A549 (cell line): ENCODE data around the gene CD164L2. TPM values are rescaled to one million over a fixed set of nuclear protein-coding genes. Genes with fewer than 3 reads are reported as not detected.

ENCODE experiments used
- CHD2 ChIP-seq: fragments of 150-350 bp; IDR thresholded peaks from 2 replicates; pipeline ENCODE4 v1.6.1; 2014; ENCODE audit warnings: low read length; ENCODE audit not compliant: partially characterized antibody
- CHD4 ChIP-seq: fragments of 200-600 bp; sonication (generic); IDR thresholded peaks from 2 replicates; pipeline ENCODE4 v1.6.1; 2016; ENCODE audit warnings: antibody characterized with exemption, mild to moderate bottlenecking, borderline replicate concordance
- JUNB ChIP-seq: fragments of >200 bp; sonication (Bioruptor Twin); formaldehyde crosslinking; IDR thresholded peaks from 2 replicates; pipeline ENCODE4 v1.6.1; 2016
- RAD21 ChIP-seq, 2 experiments: fragments of >200 bp in 1 of 2; sonication (Bioruptor Twin) in 1 of 2; formaldehyde crosslinking in 1 of 2; IDR thresholded peaks in 1 of 2; conservative IDR thresholded peaks in 1 of 2; 2 replicates in 1 of 2; 3 replicates in 1 of 2; pipeline ENCODE4 v1.6.1; 2012 to 2018; ENCODE audit warnings: inconsistent platforms in 1 of 2
- RARB ChIP-seq: fragments of 250-450 bp; sonication (Bioruptor Pico); IDR thresholded peaks from 2 replicates; pipeline ENCODE4 v1.8.0; 2021; ENCODE audit warnings: mild to moderate bottlenecking, moderate library complexity
- polyA plus RNA-seq, 4 experiments: library from polyadenylated mRNA; depleted of rRNA in 3 of 4; stranded (reverse); fragments of >200 nt; fragmentation: RNase III in 1 of 4; extraction: RNeasy Plus Mini Kit Qiagen cat#74134 plus additional on column Dnase treatment in 1 of 4; gene quantifications; 2 replicates in 3 of 4; 3 replicates in 1 of 4; pipeline ENCODE4 v1.2.3, GENCODE V29; 2011 to 2017

CD164L2 gene
- polyA plus RNA-seq, 2 of the 4 experiments (the other 2 are of a cell fraction): not detected

DNA sequence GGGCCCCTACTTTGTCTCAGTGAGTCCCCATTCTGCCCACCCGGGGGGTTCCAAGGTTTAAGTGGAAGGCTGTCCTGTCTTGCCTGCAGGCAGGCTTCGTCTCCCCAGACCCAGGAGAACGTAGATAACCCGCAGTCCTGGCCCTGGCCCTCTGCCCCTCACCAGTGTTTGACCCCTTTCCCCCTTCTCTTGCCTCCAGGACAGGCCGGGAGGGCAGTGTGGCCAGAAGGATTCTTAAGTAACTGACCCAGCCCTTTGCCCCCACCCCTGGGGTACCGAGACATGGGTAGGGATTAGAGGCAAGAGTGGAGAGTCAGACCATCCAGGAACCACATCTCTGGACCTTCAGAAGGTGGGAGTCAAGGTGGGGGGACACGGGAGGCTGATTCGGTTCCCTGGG lies 52.3 kb downstream of the CD164L2 start (continued):
- no peak for TF ChIP-seq CHD2
- no peak for TF ChIP-seq JUNB
- no peak for TF ChIP-seq RARB (CRISPR knock-in tag)
- no peak for TF ChIP-seq CHD4
- no peak for TF ChIP-seq RAD21 (conservative IDR thresholded peaks at IDR 0.05 in 1 of 2, IDR thresholded peaks at IDR 0.05 in 1 of 2)

Other genes with a start within 250 kb of the CD164L2 start
- gene SLC9A1, start 228.2 kb downstream of the CD164L2 start, polyA plus RNA-seq (2011; rRNA removed): 8.0 and 11.1 TPM in 2 replicates
- gene SLC9A1, start 228.2 kb downstream of the CD164L2 start, polyA plus RNA-seq (2017; fragmentation: RNase III; extraction: RNeasy Plus Mini Kit Qiagen cat#74134 plus additional on column Dnase treatment): 7.3 to 7.5 TPM (median 7.4 TPM) in 3 replicates
- 3.8 and 4.0 TPM in 2 replicates for gene WDTC1, start 148.7 kb downstream of the CD164L2 start, polyA plus RNA-seq (2011; rRNA removed)
- gene WDTC1, start 148.7 kb downstream of the CD164L2 start, polyA plus RNA-seq (2017; fragmentation: RNase III; extraction: RNeasy Plus Mini Kit Qiagen cat#74134 plus additional on column Dnase treatment): 6.0 to 7.8 TPM (median 6.9 TPM) in 3 replicates
- gene TMEM222, start 61.2 kb downstream of the CD164L2 start, polyA plus RNA-seq (2011; rRNA removed): 27.1 and 28.4 TPM in 2 replicates
- gene TMEM222, start 61.2 kb downstream of the CD164L2 start, polyA plus RNA-seq (2017; fragmentation: RNase III; extraction: RNeasy Plus Mini Kit Qiagen cat#74134 plus additional on column Dnase treatment): 29.7 to 32.0 TPM (median 30.0 TPM) in 3 replicates
- 0.50 and 0.80 TPM in 2 replicates for gene SYTL1, start 41.3 kb downstream of the CD164L2 start, polyA plus RNA-seq (2011; rRNA removed)
- 0.50 to 0.76 TPM (median 0.58 TPM) in 3 replicates for gene SYTL1, start 41.3 kb downstream of the CD164L2 start, polyA plus RNA-seq (2017; fragmentation: RNase III; extraction: RNeasy Plus Mini Kit Qiagen cat#74134 plus additional on column Dnase treatment)
- 3.6 and 3.7 TPM in 2 replicates for gene MAP3K6, start 16.4 kb downstream of the CD164L2 start, polyA plus RNA-seq (2011; rRNA removed)
- gene MAP3K6, start 16.4 kb downstream of the CD164L2 start, polyA plus RNA-seq (2017; fragmentation: RNase III; extraction: RNeasy Plus Mini Kit Qiagen cat#74134 plus additional on column Dnase treatment): 7.5 to 8.5 TPM (median 8.3 TPM) in 3 replicates
- gene FCN3, start 8.5 kb downstream of the CD164L2 start, polyA plus RNA-seq (2011; rRNA removed): not detected in 2 replicates
- gene FCN3, start 8.5 kb downstream of the CD164L2 start, polyA plus RNA-seq (2017; fragmentation: RNase III; extraction: RNeasy Plus Mini Kit Qiagen cat#74134 plus additional on column Dnase treatment): not detected in 3 replicates
- 1.3 and 1.7 TPM in 2 replicates for gene GPR3, start 9.3 kb upstream of the CD164L2 start, polyA plus RNA-seq (2011; rRNA removed)
- gene GPR3, start 9.3 kb upstream of the CD164L2 start, polyA plus RNA-seq (2017; fragmentation: RNase III; extraction: RNeasy Plus Mini Kit Qiagen cat#74134 plus additional on column Dnase treatment): 0.64 to 0.95 TPM (median 0.76 TPM) in 3 replicates
- gene WASF2, start 106.8 kb upstream of the CD164L2 start, polyA plus RNA-seq (2011; rRNA removed): 40.8 and 44.9 TPM in 2 replicates
- gene WASF2, start 106.8 kb upstream of the CD164L2 start, polyA plus RNA-seq (2017; fragmentation: RNase III; extraction: RNeasy Plus Mini Kit Qiagen cat#74134 plus additional on column Dnase treatment): 22.7 to 23.4 TPM (median 23.4 TPM) in 3 replicates
- gene AHDC1, start 220.8 kb upstream of the CD164L2 start, polyA plus RNA-seq (2011; rRNA removed): 1.3 and 2.6 TPM in 2 replicates
- 9.8 to 11.5 TPM (median 10.0 TPM) in 3 replicates for gene AHDC1, start 220.8 kb upstream of the CD164L2 start, polyA plus RNA-seq (2017; fragmentation: RNase III; extraction: RNeasy Plus Mini Kit Qiagen cat#74134 plus additional on column Dnase treatment)